22Rv1 (cell line): Measurements from ENCODE around the gene ACOXL.

Experiments used
- CTCF ChIP-seq: fragments of 450-650 bp; IDR thresholded peaks from 2 replicates; pipeline ENCODE4 v1.5.1; 2017; ENCODE audit warnings: mild to moderate bottlenecking
- ZFX ChIP-seq: fragments of 450-650 bp; IDR thresholded peaks from 2 replicates; pipeline ENCODE4 v1.6.1; 2017; ENCODE audit warnings: antibody characterized with exemption, borderline replicate concordance

GRCh38 chr2:110848071-110848470 is 115.7 kb downstream of the ACOXL start:
- TF ChIP-seq CTCF (no peak), ZFX (no peak)
